ENCODE results near the gene LSG1.
"Not testable (repeated sequence)": the region's sequence is repeated elsewhere in the genome, so short reads cannot be mapped to it uniquely, and the experiment has no call there.

The LSG1 gene

DNA sequence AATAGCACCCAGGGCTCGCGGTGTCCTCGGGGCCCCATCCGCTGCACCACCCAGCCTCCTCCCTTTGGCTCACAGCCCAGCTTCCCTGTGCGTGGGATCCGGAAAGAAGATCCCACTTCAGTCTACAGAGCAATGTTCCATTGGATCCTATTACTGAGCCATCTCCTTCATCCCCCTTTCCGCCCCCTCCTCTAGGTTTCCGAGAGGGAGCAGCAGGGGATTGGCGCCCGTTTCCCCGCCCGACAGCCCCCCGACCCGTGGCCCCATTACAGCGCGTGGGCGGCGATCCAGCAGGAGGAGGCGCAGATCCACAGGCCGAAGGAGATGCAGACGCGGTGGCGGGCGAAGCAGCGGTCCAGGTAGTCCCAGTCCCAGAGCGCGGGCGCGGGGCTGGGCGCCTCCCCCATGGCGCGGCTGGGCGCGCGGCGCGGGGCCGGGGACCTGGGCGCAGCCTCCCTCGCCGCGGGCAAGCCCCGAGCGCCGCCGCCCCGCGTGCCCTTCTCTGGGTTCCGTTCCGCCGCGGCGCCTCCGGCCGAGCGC, 39.1 kb downstream of the LSG1 start:
- Histone ChIP-seq H3K79me2 (ENCODE audit: control insufficient read depth, low read length) (no peaks in the 10 kb centered on the region; the same call in 1 of the 2 replicates), H3K4me2 (ENCODE audit: low read length) (peak overlapping the region; percentile 96), H3F3A (ENCODE audit: control insufficient read depth, insufficient read depth) (no peaks in the 10 kb centered on the region), H3K27ac (ENCODE audit: low read depth, low read length) (no peak overlapping the region), H3K9me3 (ENCODE audit: control insufficient read depth, insufficient read depth, low read length) (peaks cover 6% of the 10 kb centered on the region; the same call in 1 of the 2 replicates), H3K4me1 (ENCODE audit: control insufficient read depth, low read length) (peaks cover 10% of the 10 kb centered on the region; the same call in 1 of the 2 replicates), H3K4me3 (ENCODE audit: low read length) (peak overlapping the region; percentile 93), H3K36me3 (ENCODE audit: control insufficient read depth, low read length) (peaks cover 2% of the 10 kb centered on the region; the same call in 1 of the 2 replicates), H4K20me1 (ENCODE audit: control insufficient read depth, insufficient read depth, low read depth, low read length) (no peaks in the 10 kb centered on the region), H3K27me3 (ENCODE audit: control insufficient read depth, low read length) (no peaks in the 10 kb centered on the region), H3K9me2 (replicated peaks; ENCODE audit: control insufficient read depth, low read length) (no peaks in the 10 kb centered on the region)
- no peak for TF ChIP-seq EZH2phosphoT487 (IDR thresholded peaks at IDR 0.05; ENCODE audit: borderline replicate concordance, low read length)
- TF ChIP-seq, protein P1, sequence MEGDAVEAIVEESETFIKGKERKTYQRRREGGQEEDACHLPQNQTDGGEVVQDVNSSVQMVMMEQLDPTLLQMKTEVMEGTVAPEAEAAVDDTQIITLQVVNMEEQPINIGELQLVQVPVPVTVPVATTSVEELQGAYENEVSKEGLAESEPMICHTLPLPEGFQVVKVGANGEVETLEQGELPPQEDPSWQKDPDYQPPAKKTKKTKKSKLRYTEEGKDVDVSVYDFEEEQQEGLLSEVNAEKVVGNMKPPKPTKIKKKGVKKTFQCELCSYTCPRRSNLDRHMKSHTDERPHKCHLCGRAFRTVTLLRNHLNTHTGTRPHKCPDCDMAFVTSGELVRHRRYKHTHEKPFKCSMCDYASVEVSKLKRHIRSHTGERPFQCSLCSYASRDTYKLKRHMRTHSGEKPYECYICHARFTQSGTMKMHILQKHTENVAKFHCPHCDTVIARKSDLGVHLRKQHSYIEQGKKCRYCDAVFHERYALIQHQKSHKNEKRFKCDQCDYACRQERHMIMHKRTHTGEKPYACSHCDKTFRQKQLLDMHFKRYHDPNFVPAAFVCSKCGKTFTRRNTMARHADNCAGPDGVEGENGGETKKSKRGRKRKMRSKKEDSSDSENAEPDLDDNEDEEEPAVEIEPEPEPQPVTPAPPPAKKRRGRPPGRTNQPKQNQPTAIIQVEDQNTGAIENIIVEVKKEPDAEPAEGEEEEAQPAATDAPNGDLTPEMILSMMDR (IDR thresholded peaks at IDR 0.05; ENCODE audit: low read depth, low read length, poor library complexity, severe bottlenecking), result no peak

DNA sequence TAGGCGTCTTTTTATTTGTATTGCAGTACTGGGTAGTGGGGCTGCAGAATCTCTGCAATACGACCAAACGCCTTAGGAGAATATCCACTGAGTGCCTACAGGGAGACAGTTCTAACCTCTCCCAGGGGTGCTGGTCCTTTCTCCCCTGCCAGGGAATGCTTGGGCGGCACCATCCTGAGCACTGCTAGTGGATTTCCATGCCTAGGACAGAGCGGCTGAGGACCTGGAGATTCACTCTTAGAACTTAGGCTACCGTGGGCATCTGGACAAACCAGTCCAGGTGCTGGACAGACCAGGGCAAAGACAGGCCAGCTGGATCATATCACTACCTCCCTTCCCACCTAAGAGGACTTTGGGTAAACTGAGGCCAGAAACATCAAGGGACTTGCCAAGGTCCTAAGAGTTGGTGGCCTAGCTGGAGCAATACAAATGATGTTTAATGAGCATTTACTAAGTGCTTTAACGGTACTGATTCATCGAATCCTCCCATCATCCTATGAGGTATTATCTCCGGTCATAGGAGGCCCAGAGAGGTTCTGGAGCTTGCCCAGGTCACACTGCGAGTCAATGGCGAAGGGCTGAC, 39.7 kb downstream of the LSG1 start:
- H3K4me1 ChIP-seq (ENCODE audit: control insufficient read depth, low read length), result peaks cover 10% of the 10 kb centered on the region; the same call in 1 of the 2 replicates
- H3K9me3 ChIP-seq (ENCODE audit: control insufficient read depth, insufficient read depth, low read length), result peaks cover 6% of the 10 kb centered on the region; the same call in 1 of the 2 replicates
- TF ChIP-seq EZH2phosphoT487 (IDR thresholded peaks at IDR 0.05; ENCODE audit: borderline replicate concordance, low read length), result no peak
- TF ChIP-seq, protein P1 (IDR thresholded peaks at IDR 0.05; ENCODE audit: low read depth, low read length, poor library complexity, severe bottlenecking), result no peak
- peak overlapping the region; percentile 96 for H3K4me2 ChIP-seq (ENCODE audit: low read length)
- H3K4me3 ChIP-seq (ENCODE audit: low read length), result peak overlapping the region; percentile 93
- no peaks in the 10 kb centered on the region; the same call in 1 of the 2 replicates for H3K79me2 ChIP-seq (ENCODE audit: control insufficient read depth, low read length)
- no peaks in the 10 kb centered on the region for H3K27me3 ChIP-seq (ENCODE audit: control insufficient read depth, low read length)
- no peak overlapping the region for H3K27ac ChIP-seq (ENCODE audit: low read depth, low read length)
- peaks cover 2% of the 10 kb centered on the region; the same call in 1 of the 2 replicates for H3K36me3 ChIP-seq (ENCODE audit: control insufficient read depth, low read length)
- H3K9me2 ChIP-seq (replicated peaks; ENCODE audit: control insufficient read depth, low read length), result no peaks in the 10 kb centered on the region
- no peaks in the 10 kb centered on the region for H3F3A ChIP-seq (ENCODE audit: control insufficient read depth, insufficient read depth)
- H4K20me1 ChIP-seq (ENCODE audit: control insufficient read depth, insufficient read depth, low read depth, low read length), result no peaks in the 10 kb centered on the region

DNA sequence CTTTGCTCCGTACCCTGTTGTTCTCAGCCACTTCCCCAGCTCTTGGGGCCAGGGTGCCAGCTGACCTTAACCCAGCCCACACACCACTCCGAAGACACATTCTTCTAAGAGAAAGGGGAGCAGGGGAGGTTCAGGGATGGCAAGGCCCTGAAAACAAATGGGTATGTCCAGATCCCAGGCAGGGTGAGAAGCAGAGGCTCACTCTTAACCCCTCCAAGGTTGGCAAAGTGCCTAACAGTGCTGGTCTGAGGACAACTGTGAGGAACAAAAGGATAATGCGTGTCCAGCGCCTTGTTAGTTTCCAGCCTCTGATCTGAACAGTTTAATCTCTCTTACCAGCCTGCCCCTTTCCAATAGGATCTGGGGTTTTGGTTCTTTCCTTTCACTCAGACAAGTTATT, 40.3 kb downstream of the LSG1 start:
- no peaks in the 10 kb centered on the region for H3K27me3 ChIP-seq (ENCODE audit: control insufficient read depth, low read length)
- no peak overlapping the region for H3K4me3 ChIP-seq (ENCODE audit: low read length)
- H3K36me3 ChIP-seq (ENCODE audit: control insufficient read depth, low read length), result peaks cover 2% of the 10 kb centered on the region; the same call in 1 of the 2 replicates
- no peak overlapping the region for H3K27ac ChIP-seq (ENCODE audit: low read depth, low read length)
- TF ChIP-seq EZH2phosphoT487 (IDR thresholded peaks at IDR 0.05; ENCODE audit: borderline replicate concordance, low read length), result no peak
- TF ChIP-seq, protein P1 (IDR thresholded peaks at IDR 0.05; ENCODE audit: low read depth, low read length, poor library complexity, severe bottlenecking), result no peak
- H3K4me2 ChIP-seq (ENCODE audit: low read length), result no peak overlapping the region
- H3K79me2 ChIP-seq (ENCODE audit: control insufficient read depth, low read length), result no peaks in the 10 kb centered on the region; the same call in 1 of the 2 replicates
- peaks cover 6% of the 10 kb centered on the region; the same call in 1 of the 2 replicates for H3K9me3 ChIP-seq (ENCODE audit: control insufficient read depth, insufficient read depth, low read length)
- H3F3A ChIP-seq (ENCODE audit: control insufficient read depth, insufficient read depth), result no peaks in the 10 kb centered on the region
- no peaks in the 10 kb centered on the region for H4K20me1 ChIP-seq (ENCODE audit: control insufficient read depth, insufficient read depth, low read depth, low read length)
- H3K9me2 ChIP-seq (replicated peaks; ENCODE audit: control insufficient read depth, low read length), result no peaks in the 10 kb centered on the region
- H3K4me1 ChIP-seq (ENCODE audit: control insufficient read depth, low read length), result peaks cover 10% of the 10 kb centered on the region; the same call in 1 of the 2 replicates

- H4K20me1 ChIP-seq (ENCODE audit: control insufficient read depth, insufficient read depth, low read depth, low read length); H3K79me2 ChIP-seq (ENCODE audit: control insufficient read depth, low read length); H3K4me3 ChIP-seq (ENCODE audit: low read length); H3K4me1 ChIP-seq (ENCODE audit: control insufficient read depth, low read length); H3K36me3 ChIP-seq (ENCODE audit: control insufficient read depth, low read length); H3K9me3 ChIP-seq (ENCODE audit: control insufficient read depth, insufficient read depth, low read length); H3K27ac ChIP-seq (ENCODE audit: low read depth, low read length); H3K27me3 ChIP-seq (ENCODE audit: control insufficient read depth, low read length); H3F3A ChIP-seq (ENCODE audit: control insufficient read depth, insufficient read depth); H3K4me2 ChIP-seq (ENCODE audit: low read length); H3K9me2 ChIP-seq (replicated peaks; ENCODE audit: control insufficient read depth, low read length): not testable (repeated sequence)
These were observed 41.3 kb downstream of the LSG1 start for GRCh38 chr3:194630681-194631080.

All from DOHH2 (cell line).